Thoracic aorta (tissue), 2 donors: ENCODE results near the gene CDSN. TPM values are rescaled to one million over a fixed set of nuclear protein-coding genes. Genes with fewer than 3 reads are reported as not detected.

ENCODE experiments used
- ATAC-seq: fragments of 150-250 bp; one replicate; pipeline ENCODE4 v1.8.0; 2017; ENCODE audit warnings: low read depth; ENCODE audit not compliant: insufficient number of reproducible peaks, low FRiP score
- DNase-seq: peaks from one replicate; pipeline ENCODE4 v3.0.0-alpha.2; 2020; ENCODE audit warnings: low spot score
- H3K27ac ChIP-seq, 2 donors: fragments of 200-600 bp; sonication (generic); 1 replicate in 1 of 2; 2 replicates in 1 of 2; pipeline ENCODE4 v1.5.1; 2016; ENCODE audit warnings: mild to moderate bottlenecking in 2 of 2, moderate library complexity in 2 of 2
- H3K27me3 ChIP-seq: fragments of 200-600 bp; sonication (generic); replicated peaks from 2 replicates; pipeline ENCODE4 v1.6.0; 2016; ENCODE audit warnings: mild to moderate bottlenecking; ENCODE audit not compliant: insufficient read depth
- H3K36me3 ChIP-seq: fragments of 200-600 bp; sonication (generic); one replicate; pipeline ENCODE4 v1.5.1; 2016
- H3K4me1 ChIP-seq, 2 donors: fragments of 200-600 bp; sonication (generic); 1 replicate in 1 of 2; 2 replicates in 1 of 2; pipeline versions ENCODE4 v1.5.1 to v1.6.0; 2016; ENCODE audit warnings: low read depth in 2 of 2, mild to moderate bottlenecking in 1 of 2; ENCODE audit not compliant: control insufficient read depth in 1 of 2
- H3K4me3 ChIP-seq: fragments of 200-600 bp; sonication (generic); 2 replicates; pipeline ENCODE4 v1.5.1; 2016; ENCODE audit warnings: mild to moderate bottlenecking
- H3K9me3 ChIP-seq: fragments of 200-600 bp; sonication (generic); 2 replicates; pipeline ENCODE4 v1.5.1; 2016
- CTCF ChIP-seq: fragments of 200-600 bp; sonication (generic); IDR thresholded peaks from one replicate; pipeline ENCODE4 v1.5.1; 2019; ENCODE audit warnings: antibody characterized with exemption
- total RNA-seq, 2 donors: library from RNA; depleted of rRNA; stranded (reverse); fragments of >200 nt; gene quantifications; one replicate each; pipeline versions ENCODE4 v1.1.0 to v1.2.3, GENCODE V29; 2016

CDSN gene
- total RNA-seq, 2 donors from 2014 or later: 0.28 to 1.6 TPM

GRCh38 chr6:31110825-31111582 lies 9.2 kb downstream of the CDSN start:
- no peak for DNase-seq
- no peak for ATAC-seq
- no peak for TF ChIP-seq CTCF
- peaks cover 6 to 23% of the 10 kb centered on the region in 2 donors for H3K4me1 ChIP-seq
- H3K36me3 ChIP-seq: no peaks in the 10 kb centered on the region
- no peaks in the 10 kb centered on the region for H3K27me3 ChIP-seq
- no peak overlapping the region for H3K27ac ChIP-seq
- H3K4me3 ChIP-seq: no peak overlapping the region
- no peaks in the 10 kb centered on the region for H3K9me3 ChIP-seq

GRCh38 chr6:31107052-31107451 lies 13.2 kb downstream of the CDSN start:
- H3K36me3 ChIP-seq: no peaks in the 10 kb centered on the region
- no peak overlapping the region for H3K27ac ChIP-seq
- H3K27me3 ChIP-seq: no peaks in the 10 kb centered on the region
- no peaks in the 10 kb centered on the region for H3K4me1 ChIP-seq
- DNase-seq (no peak), ATAC-seq (no peak)
- H3K9me3 ChIP-seq: no peaks in the 10 kb centered on the region
- TF ChIP-seq CTCF: no peak
- no peak overlapping the region for H3K4me3 ChIP-seq

- Histone ChIP-seq H3K4me3 (no peak overlapping the region), H3K36me3 (no peaks in the 10 kb centered on the region), H3K4me1 (no peaks in the 10 kb centered on the region), H3K27me3 (no peaks in the 10 kb centered on the region), H3K9me3 (no peaks in the 10 kb centered on the region), H3K27ac (no peak overlapping the region)
- no peak for TF ChIP-seq CTCF
- ATAC-seq (no peak), DNase-seq (no peak)
Measured at GRCh38 chr6:31103136-31103535, 17.1 kb downstream of the CDSN start.

GRCh38 chr6:31098449-31098938 lies 21.8 kb downstream of the CDSN start:
- DNase-seq (no peak), ATAC-seq (no peak)
- no peaks in the 10 kb centered on the region for H3K4me1 ChIP-seq
- TF ChIP-seq CTCF: no peak
- no peaks in the 10 kb centered on the region for H3K27me3 ChIP-seq
- H3K9me3 ChIP-seq: no peaks in the 10 kb centered on the region
- no peak overlapping the region for H3K4me3 ChIP-seq
- no peak overlapping the region for H3K27ac ChIP-seq
- no peaks in the 10 kb centered on the region for H3K36me3 ChIP-seq

- Histone ChIP-seq H3K36me3 (no peaks in the 10 kb centered on the region), H3K27me3 (no peaks in the 10 kb centered on the region), H3K9me3 (no peaks in the 10 kb centered on the region), H3K27ac (no peak overlapping the region), H3K4me3 (no peak overlapping the region), H3K4me1 (no peaks in the 10 kb centered on the region)
- TF ChIP-seq CTCF: no peak
- no peak for DNase-seq
- ATAC-seq: no peak
Measured at GRCh38 chr6:31096656-31097055, 23.6 kb downstream of the CDSN start.
